IPS-18a (cell line): ENCODE data around the gene NTF3.

Experiments used
- H3K27ac ChIP-seq: one replicate; pipeline ENCODE4 v1.5.1; 2013; ENCODE audit warnings: low read length
- H3K27me3 ChIP-seq: one replicate; pipeline ENCODE4 v1.6.1; 2013; ENCODE audit warnings: mild to moderate bottlenecking, low read length; ENCODE audit not compliant: control insufficient read depth, insufficient read depth
- H3K36me3 ChIP-seq: one replicate; pipeline ENCODE4 v1.6.1; 2013; ENCODE audit warnings: low read depth, low read length; ENCODE audit not compliant: control insufficient read depth
- H3K4me1 ChIP-seq: one replicate; pipeline ENCODE4 v1.6.1; 2013; ENCODE audit warnings: low read depth, low read length; ENCODE audit not compliant: control insufficient read depth
- H3K4me3 ChIP-seq: one replicate; pipeline ENCODE4 v1.5.1; 2013; ENCODE audit warnings: low read length
- H3K9ac ChIP-seq: one replicate; pipeline ENCODE4 v1.6.1; 2013; ENCODE audit warnings: mild to moderate bottlenecking, low read length, moderate library complexity
- H3K9me3 ChIP-seq: one replicate; pipeline ENCODE4 v1.6.1; 2013; ENCODE audit warnings: low read depth, low read length; ENCODE audit not compliant: control insufficient read depth

The NTF3 gene

DNA sequence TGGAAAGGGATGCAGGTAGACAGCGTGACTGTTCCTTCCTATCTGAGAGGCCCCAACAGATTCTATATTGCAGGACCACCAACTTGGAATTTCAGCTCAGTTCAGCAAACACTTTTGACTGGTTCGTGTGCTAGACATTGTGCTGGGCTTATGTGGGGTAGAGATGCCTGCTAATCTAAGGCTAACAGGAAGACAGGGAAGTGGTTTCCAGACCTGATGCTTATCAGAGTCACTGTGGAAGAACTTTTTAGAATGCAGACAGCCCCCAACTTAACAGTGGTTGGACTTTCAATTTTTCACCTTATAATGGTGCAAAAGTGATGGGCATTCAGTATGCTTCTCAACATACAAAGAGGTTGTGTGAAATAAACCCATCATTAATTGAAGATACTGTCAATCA is 32.2 kb downstream of the NTF3 start:
- no peak overlapping the region for H3K27ac ChIP-seq
- no peak overlapping the region for H3K4me3 ChIP-seq
- no peaks in the 10 kb centered on the region for H3K27me3 ChIP-seq
- no peak overlapping the region for H3K9ac ChIP-seq
- no peaks in the 10 kb centered on the region for H3K9me3 ChIP-seq
- H3K4me1 ChIP-seq = no peaks in the 10 kb centered on the region
- H3K36me3 ChIP-seq = no peaks in the 10 kb centered on the region

- H3K9ac ChIP-seq = no peak overlapping the region
- no peaks in the 10 kb centered on the region for H3K36me3 ChIP-seq
- H3K4me1 ChIP-seq = no peaks in the 10 kb centered on the region
- H3K9me3 ChIP-seq = no peaks in the 10 kb centered on the region
- no peak overlapping the region for H3K4me3 ChIP-seq
- H3K27ac ChIP-seq = no peak overlapping the region
- no peaks in the 10 kb centered on the region for H3K27me3 ChIP-seq
Measured at GRCh38 chr12:5465384-5465783, 33.5 kb downstream of the NTF3 start.

DNA sequence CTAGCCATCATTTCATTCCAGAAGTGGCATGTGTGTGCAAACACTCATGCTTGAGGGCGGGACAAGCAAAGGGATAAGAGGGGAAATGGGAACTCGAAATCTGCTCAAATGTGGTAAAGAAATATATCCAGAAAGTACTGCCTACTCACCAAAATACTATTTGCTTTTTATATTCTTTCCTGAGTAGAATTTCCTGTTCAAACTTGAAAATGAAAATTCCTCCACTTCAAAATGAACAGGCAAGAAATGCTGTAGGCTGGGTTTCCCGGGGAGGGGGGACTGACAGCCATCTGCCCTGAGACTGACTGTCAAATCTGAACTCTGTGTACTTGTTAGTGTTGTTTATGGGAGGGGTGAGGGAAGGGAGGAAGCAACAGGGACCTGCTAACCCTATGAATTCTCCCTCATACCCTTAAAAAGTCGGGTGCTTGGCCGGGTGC is 34.6 kb downstream of the NTF3 start:
- Histone ChIP-seq H3K27me3 (no peaks in the 10 kb centered on the region), H3K4me3 (no peak overlapping the region), H3K36me3 (no peaks in the 10 kb centered on the region), H3K27ac (no peak overlapping the region), H3K4me1 (no peaks in the 10 kb centered on the region), H3K9me3 (no peaks in the 10 kb centered on the region), H3K9ac (no peak overlapping the region)

DNA sequence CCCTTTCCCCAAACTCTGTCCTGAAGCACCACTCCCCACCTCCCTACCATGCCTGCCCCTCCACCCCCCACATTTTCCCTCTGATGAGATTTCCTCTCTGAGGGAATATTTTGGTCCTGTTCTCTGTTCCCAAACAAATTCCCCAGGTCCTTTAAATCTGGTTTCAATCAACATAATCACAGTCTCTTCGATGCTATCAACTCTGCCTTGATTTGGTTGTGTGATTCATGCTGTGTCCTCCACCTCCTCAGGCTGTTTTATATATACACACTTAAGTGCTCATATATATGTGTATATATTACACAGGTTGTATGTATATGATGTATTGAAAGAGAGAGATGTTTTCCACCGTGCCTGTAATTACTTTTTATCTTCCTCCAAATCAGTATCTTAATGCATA is 36.0 kb downstream of the NTF3 start:
- H3K4me3 ChIP-seq = no peak overlapping the region
- H3K36me3 ChIP-seq = no peaks in the 10 kb centered on the region
- H3K9ac ChIP-seq = no peak overlapping the region
- H3K4me1 ChIP-seq = no peaks in the 10 kb centered on the region
- H3K27ac ChIP-seq = no peak overlapping the region
- H3K9me3 ChIP-seq = no peaks in the 10 kb centered on the region
- no peaks in the 10 kb centered on the region for H3K27me3 ChIP-seq

- Histone ChIP-seq H3K4me3 (no peak overlapping the region), H3K27ac (no peak overlapping the region), H3K4me1 (peaks cover 3% of the 10 kb centered on the region), H3K9ac (no peak overlapping the region), H3K27me3 (no peaks in the 10 kb centered on the region), H3K36me3 (no peaks in the 10 kb centered on the region), H3K9me3 (no peaks in the 10 kb centered on the region)
Measured at GRCh38 chr12:5470221-5470620, 38.3 kb downstream of the NTF3 start.

DNA sequence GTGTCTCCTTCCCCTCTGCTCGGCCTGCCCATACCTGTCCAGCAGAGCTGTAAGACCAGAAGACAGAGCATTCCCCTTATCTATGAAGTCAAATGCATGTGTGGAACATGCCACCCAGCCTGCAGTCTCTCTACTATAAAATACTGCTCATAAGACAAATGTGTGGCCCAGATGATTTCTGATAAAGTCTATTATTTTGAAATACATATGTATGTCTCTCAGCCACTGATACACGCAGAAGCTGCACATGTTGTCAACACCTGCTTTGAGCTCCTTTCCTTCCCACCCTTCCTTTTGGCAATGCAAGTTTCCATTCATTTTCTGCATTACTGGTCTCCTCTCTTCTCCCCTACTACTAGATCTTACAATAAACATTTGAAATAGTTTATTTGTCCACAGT is 38.8 kb downstream of the NTF3 start:
- Histone ChIP-seq H3K4me1 (peaks cover 3% of the 10 kb centered on the region), H3K9me3 (no peaks in the 10 kb centered on the region), H3K27me3 (no peaks in the 10 kb centered on the region), H3K4me3 (no peak overlapping the region), H3K9ac (no peak overlapping the region), H3K36me3 (no peaks in the 10 kb centered on the region), H3K27ac (no peak overlapping the region)

DNA sequence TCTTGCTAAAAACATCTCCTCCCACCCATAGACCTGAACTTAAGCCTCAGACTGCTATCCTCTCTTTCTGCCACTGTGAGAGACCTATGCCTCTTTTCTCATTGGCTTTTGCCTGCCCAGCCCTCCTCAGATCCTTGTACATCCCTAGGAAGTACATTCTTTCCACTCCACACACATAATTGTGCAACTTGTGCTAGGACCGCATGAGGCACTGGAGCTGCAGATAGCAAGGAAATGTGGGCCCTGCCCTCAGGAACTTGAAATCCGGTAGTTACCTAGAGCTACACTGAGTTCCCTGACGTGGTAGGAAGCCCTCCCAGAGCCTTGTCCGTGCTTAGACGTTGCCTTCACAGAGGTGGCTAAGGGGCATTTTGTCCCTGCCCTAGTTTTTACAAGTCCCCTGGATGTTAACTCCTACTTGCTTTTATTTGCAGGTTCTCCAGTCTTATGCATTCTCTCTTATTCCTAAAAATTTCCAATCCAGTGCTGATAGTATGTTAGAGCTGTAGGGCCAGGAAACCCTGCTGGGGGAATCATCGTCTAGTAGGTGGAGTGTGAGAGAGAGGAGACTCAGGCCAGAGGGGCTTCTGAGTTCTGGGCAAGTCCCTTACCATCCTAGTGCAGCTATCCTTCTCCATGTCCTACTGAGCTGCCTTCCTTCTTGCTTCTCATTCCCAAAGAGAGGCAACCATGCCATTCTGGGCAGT is 41.3 kb downstream of the NTF3 start:
- Histone ChIP-seq H3K4me3 (no peak overlapping the region), H3K9me3 (no peaks in the 10 kb centered on the region), H3K4me1 (peaks cover 8% of the 10 kb centered on the region), H3K27ac (no peak overlapping the region), H3K9ac (no peak overlapping the region), H3K36me3 (no peaks in the 10 kb centered on the region), H3K27me3 (peaks cover 7% of the 10 kb centered on the region)

DNA sequence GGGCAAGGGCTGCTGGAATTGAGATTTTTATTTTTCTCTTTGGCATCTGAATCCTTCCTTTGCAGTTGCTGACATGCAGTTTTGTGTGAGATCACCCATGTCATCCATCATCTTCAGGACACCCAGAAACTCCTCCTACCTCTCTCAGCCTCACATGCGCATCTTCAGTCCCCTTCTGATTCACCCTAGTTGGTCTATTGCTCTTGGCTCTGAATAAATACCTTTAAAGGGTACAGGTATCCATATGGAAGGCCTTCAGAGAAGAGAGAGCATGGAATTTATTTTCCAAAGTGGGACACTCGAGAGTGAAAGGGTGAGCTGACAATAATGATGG is 41.8 kb downstream of the NTF3 start:
- Histone ChIP-seq H3K4me1 (peaks cover 13% of the 10 kb centered on the region), H3K36me3 (no peaks in the 10 kb centered on the region), H3K9me3 (no peaks in the 10 kb centered on the region), H3K9ac (no peak overlapping the region), H3K4me3 (no peak overlapping the region), H3K27me3 (peaks cover 12% of the 10 kb centered on the region), H3K27ac (no peak overlapping the region)

DNA sequence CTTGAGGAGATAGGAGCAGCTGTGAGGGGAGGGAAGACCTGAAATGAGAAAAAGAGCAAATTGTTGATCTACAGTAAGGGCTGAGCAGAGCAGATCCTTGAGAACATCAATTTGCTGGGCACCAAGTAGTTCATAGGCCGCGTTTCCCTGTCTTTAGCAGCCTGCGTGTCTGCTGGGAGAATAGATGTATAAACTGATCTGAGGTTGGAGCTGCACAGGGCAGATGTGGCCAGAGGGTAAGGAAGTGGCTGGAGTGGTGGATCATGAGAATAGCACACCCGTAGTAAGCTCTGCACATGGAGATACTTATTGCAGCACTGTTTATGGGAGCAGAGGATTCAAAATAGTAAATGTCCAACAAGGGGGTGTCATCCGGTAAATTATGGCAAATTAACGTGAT is 44.4 kb downstream of the NTF3 start:
- Histone ChIP-seq H3K9me3 (no peaks in the 10 kb centered on the region), H3K4me1 (peaks cover 34% of the 10 kb centered on the region), H3K27ac (no peak overlapping the region), H3K27me3 (peaks cover 20% of the 10 kb centered on the region), H3K36me3 (no peaks in the 10 kb centered on the region), H3K9ac (no peak overlapping the region), H3K4me3 (no peak overlapping the region)

DNA sequence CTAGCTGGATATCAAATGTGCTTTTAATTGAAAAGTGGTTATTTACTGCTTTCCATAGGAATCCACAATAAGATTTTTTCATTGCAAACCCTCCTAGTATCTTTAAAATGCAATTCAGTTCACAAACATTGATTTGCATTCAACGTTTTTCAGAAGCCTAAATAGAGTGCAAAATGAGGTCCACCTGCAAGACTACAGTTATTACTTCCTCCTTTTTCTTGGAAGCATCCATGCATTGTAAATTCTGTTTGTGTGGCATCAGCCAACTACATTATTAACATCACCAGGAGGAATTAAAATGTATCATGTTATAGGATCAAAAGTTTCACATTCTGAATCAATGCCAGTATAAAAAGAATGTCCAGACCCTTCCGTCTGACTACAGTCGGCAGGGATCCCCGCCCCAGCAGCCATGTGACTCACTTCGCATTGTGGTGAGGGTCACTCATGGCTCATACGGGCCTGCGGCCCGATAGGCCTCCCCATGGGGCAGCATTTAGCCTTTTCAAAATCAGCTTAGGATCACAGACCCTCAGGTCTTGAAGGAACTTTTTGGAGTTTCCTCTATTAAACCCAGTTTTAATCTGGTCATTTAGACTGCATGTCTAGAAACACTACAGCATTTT is 46.3 kb downstream of the NTF3 start:
- peaks cover 34% of the 10 kb centered on the region for H3K4me1 ChIP-seq
- H3K4me3 ChIP-seq = no peak overlapping the region
- peaks cover 20% of the 10 kb centered on the region for H3K27me3 ChIP-seq
- no peaks in the 10 kb centered on the region for H3K9me3 ChIP-seq
- no peak overlapping the region for H3K9ac ChIP-seq
- H3K27ac ChIP-seq = no peak overlapping the region
- H3K36me3 ChIP-seq = no peaks in the 10 kb centered on the region

DNA sequence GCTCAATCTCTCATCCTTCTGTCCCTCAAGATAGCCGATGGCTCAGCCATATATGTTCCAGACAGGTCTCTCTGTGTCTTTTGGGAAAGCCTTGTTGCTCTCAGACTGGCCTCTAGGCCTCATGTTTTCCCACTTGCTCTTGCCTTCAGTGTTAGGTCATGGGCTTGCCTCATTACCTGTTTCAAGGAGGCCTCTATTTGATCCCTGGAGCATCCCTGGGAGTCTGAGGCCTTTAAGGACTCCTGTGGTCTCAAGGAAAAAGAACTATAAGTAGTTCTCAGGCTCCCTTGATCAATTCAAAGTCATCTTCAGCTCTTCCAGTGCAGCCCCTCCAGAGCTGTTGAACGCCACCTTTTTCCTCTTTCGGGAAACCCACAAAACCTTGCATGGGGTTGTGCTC is 47.9 kb downstream of the NTF3 start:
- Histone ChIP-seq H3K9me3 (no peaks in the 10 kb centered on the region), H3K9ac (no peak overlapping the region), H3K4me1 (peaks cover 30% of the 10 kb centered on the region), H3K27ac (no peak overlapping the region), H3K4me3 (no peak overlapping the region), H3K27me3 (peaks cover 20% of the 10 kb centered on the region), H3K36me3 (no peaks in the 10 kb centered on the region)

DNA sequence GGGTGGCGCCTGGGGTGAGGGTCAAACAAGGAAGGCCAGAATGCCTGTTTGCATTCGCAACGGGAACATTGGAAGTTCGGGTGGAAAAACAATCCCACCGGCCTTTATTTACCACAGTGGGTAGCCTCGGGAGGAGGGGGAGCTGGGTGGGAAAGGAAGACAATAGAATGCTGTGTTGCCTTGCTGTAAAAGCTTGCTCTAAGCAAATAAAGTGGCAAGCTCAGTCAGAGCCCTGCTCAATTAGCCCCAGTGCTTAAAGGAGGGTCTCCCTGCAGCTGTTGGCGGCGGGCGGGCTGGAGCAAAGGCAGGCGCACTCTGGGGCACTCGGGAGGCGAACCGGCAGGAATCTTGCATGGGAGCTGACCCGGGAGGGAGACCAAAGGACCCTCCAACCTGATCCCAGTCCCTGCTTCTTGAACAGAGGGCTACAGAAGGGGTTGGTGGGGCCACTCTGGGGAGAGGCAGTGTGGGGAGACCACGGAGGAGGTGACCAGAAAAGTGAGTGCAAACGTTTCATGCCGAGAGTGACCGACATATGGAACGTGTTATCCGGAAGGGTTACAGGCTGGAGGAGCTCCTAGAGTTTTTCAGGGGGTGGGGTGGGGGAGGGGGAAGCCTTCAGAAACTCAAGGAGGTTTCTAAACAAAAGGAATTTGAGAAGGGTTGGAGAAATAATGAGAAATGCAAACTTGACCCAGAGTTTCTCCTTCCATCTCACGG is 48.5 kb downstream of the NTF3 start:
- Histone ChIP-seq H3K4me3 (peak overlapping the region; percentile 55), H3K27ac (no peak overlapping the region), H3K27me3 (peaks cover 20% of the 10 kb centered on the region), H3K9me3 (no peaks in the 10 kb centered on the region), H3K36me3 (no peaks in the 10 kb centered on the region), H3K4me1 (peaks cover 30% of the 10 kb centered on the region), H3K9ac (peak overlapping the region; percentile 51)
